Eye (tissue), 1 donor: Measurements from ENCODE around the gene PSMB10.
"Not testable (repeated sequence)": the region's sequence is repeated elsewhere in the genome, so short reads cannot be mapped to it uniquely, and the experiment has no call there.

ENCODE experiments used
- DNase-seq: peaks from one replicate; pipeline ENCODE4 v3.0.0-alpha.2; 2015

Gene PSMB10

GRCh38 chr16:67941469-67942199 lies 5.0 kb upstream of the PSMB10 start:
- DNase-seq: no peak

GRCh38 chr16:67940446-67941089 lies 3.9 kb upstream of the PSMB10 start:
- DNase-seq: no peak

GRCh38 chr16:67939507-67940445 lies 3.1 kb upstream of the PSMB10 start:
- DNase-seq: no peak

- DNase-seq: not testable (repeated sequence)
Measured at GRCh38 chr16:67937713-67938112, 1.1 kb upstream of the PSMB10 start.

GRCh38 chr16:67936880-67937605 lies 393 bp upstream of the PSMB10 start:
- DNase-seq: peak; percentile 63

- peak; percentile 96 for DNase-seq
Measured at GRCh38 chr16:67935402-67936123, 1.1 kb downstream of the PSMB10 start.

- no peak for DNase-seq
Measured at GRCh38 chr16:67935101-67935401, 1.6 kb downstream of the PSMB10 start.

GRCh38 chr16:67934306-67935100 lies 2.1 kb downstream of the PSMB10 start:
- DNase-seq: no peak

GRCh38 chr16:67933805-67934204 lies 2.8 kb downstream of the PSMB10 start:
- DNase-seq: no peak

- no peak for DNase-seq
Measured at GRCh38 chr16:67932462-67932840, 4.2 kb downstream of the PSMB10 start.

GRCh38 chr16:67931712-67932461 lies 4.8 kb downstream of the PSMB10 start, which contains the start of gene CTRL:
TSS of gene CTRL (minus strand) at chr16:67931862. CDS start at chr16:67931852, 10 bp downstream.
- no peak for DNase-seq

- no peak for DNase-seq
Measured at GRCh38 chr16:67930678-67931211, 5.9 kb downstream of the PSMB10 start.

- DNase-seq: no peak
Measured at GRCh38 chr16:67930191-67930590, 6.5 kb downstream of the PSMB10 start.

GRCh38 chr16:67928561-67929364 lies 7.9 kb downstream of the PSMB10 start:
- peak; percentile 84 for DNase-seq

- DNase-seq: no peak
Measured at GRCh38 chr16:67928147-67928546, 8.5 kb downstream of the PSMB10 start.

- DNase-seq: no peak
Measured at GRCh38 chr16:67927131-67927941, 9.3 kb downstream of the PSMB10 start.

- no peak for DNase-seq
Measured at GRCh38 chr16:67926181-67926750, 10.4 kb downstream of the PSMB10 start.
